ENCODE measurements around the gene RBMX.
A peak's percentile ranks its signal among the peaks of the same experiment; 100 is the strongest.
"Not testable (repeated sequence)": the region's sequence is repeated elsewhere in the genome, so short reads cannot be mapped to it uniquely, and the experiment has no call there.

The RBMX gene

DNA sequence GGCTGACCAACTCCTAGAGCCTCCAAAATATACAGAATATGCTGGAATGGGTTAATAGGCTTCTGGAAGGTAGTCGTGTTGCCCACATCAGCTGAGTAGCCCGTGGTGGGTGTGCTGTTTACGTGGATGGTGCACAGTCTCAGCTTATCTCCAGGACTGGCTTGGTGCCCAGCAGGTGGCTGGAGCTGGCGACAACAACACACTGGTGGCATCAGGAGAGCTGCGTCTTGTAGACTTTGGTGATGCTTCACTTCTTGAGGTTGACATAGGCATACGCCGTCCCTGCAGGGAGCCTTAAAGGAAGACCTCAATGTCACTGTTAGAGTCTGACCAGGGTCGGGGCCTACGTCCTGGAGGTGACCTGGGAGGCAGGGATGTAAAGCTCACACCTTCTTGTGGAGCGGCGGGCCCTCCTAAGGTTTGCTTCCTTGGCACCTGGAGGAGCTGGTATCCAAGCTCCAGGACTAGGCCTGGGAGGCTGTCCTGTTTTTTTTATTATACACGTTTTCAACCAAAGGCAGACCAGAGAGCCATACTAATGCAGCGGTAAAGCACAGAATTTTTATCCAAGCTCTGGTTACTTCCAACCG is 26.5 kb upstream of the RBMX start:
- Histone ChIP-seq H3K9me3 (ENCODE audit: control insufficient read depth in 2 of 2, low read length in 2 of 2) (no peaks in the 10 kb centered on the region), H3K27me3 (ENCODE audit: control insufficient read depth in 1 of 2, insufficient read depth in 2 of 2, low read length in 2 of 2) (no peaks in the 10 kb centered on the region), H3K27ac (ENCODE audit: low read length) (no peak overlapping the region), H3K9ac (ENCODE audit: low read length in 2 of 2) (no peak overlapping the region), H3K4me1 (ENCODE audit: control insufficient read depth, insufficient read depth, low read length) (no peaks in the 10 kb centered on the region), H3K36me3 (ENCODE audit: control insufficient read depth in 2 of 2, insufficient read depth in 2 of 2, low read length in 2 of 2) (no peaks in the 10 kb centered on the region), H3K4me3 (ENCODE audit: low read length in 2 of 2) (no peak overlapping the region)

DNA sequence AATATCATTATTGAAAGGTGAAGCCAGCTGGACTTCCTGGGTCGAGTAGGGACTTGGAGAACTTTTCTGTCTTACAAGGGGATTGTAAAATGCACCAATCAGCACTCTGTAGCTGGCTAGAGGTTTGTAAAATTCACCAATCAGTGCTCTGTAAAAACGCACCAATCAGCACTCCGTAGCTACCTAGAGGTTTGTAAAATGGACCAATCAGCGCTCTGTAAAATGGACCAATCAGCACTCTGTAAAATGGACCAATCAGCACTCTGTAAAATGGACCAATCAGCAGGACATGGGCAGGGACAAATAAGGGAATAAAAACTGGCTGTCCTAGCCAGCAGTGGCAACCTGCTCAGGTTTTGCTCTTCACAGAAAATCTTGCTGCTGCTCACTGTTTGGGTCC is 23.5 kb upstream of the RBMX start:
- H3K9me3 ChIP-seq (ENCODE audit: control insufficient read depth in 2 of 2, low read length in 2 of 2); H3K27ac ChIP-seq (ENCODE audit: low read length); H3K4me3 ChIP-seq (ENCODE audit: low read length in 2 of 2); H3K4me1 ChIP-seq (ENCODE audit: control insufficient read depth, insufficient read depth, low read length); H3K9ac ChIP-seq (ENCODE audit: low read length in 2 of 2); H3K36me3 ChIP-seq (ENCODE audit: control insufficient read depth in 2 of 2, insufficient read depth in 2 of 2, low read length in 2 of 2); H3K27me3 ChIP-seq (ENCODE audit: control insufficient read depth in 1 of 2, insufficient read depth in 2 of 2, low read length in 2 of 2): not testable (repeated sequence)

DNA sequence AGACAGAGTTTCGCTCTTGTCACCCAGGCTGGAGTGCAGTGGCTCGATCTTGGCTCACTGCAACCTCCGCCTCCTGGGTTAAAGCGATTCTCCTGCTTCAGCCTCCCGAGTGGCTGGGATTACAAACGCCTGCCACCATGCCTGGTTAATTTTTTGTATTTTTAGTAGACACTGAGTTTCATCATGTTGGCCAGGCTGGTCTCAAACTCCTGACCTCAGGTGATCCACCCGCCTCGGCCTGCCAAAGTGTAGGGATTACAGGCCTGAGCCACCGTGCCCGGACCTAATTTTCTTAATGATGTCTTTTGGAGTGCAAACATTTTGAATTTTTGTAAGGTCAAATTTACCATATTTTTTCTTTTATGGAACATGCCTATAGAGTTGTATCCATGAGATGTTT is 19.5 kb upstream of the RBMX start:
- H3K4me3 ChIP-seq (ENCODE audit: low read length in 2 of 2); H3K27ac ChIP-seq (ENCODE audit: low read length); H3K4me1 ChIP-seq (ENCODE audit: control insufficient read depth, insufficient read depth, low read length); H3K9ac ChIP-seq (ENCODE audit: low read length in 2 of 2); H3K27me3 ChIP-seq (ENCODE audit: control insufficient read depth in 1 of 2, insufficient read depth in 2 of 2, low read length in 2 of 2); H3K9me3 ChIP-seq (ENCODE audit: control insufficient read depth in 2 of 2, low read length in 2 of 2); H3K36me3 ChIP-seq (ENCODE audit: control insufficient read depth in 2 of 2, insufficient read depth in 2 of 2, low read length in 2 of 2): not testable (repeated sequence)

DNA sequence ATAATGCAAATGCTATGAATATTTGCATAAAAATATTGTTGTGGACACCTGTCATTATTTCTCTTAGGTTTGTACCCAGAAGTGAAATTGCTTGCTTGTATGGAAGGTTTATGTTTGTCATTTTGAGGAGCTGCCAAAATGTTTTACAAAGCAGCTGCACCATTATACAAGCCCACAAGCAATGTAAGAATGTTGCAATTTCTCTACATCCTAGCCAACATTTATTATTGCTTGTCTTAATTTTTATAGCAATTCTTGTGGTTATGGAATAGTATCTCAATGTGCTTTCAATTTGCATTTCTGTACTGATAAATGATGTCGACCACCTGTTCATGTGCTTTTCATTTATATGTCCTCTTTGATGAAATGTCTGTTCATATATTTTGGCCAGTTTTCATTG is 18.7 kb upstream of the RBMX start:
- Histone ChIP-seq H3K4me1 (ENCODE audit: control insufficient read depth, insufficient read depth, low read length) (no peaks in the 10 kb centered on the region), H3K27ac (ENCODE audit: low read length) (no peak overlapping the region), H3K9me3 (ENCODE audit: control insufficient read depth in 2 of 2, low read length in 2 of 2) (no peaks in the 10 kb centered on the region), H3K4me3 (ENCODE audit: low read length in 2 of 2) (no peak overlapping the region), H3K27me3 (ENCODE audit: control insufficient read depth in 1 of 2, insufficient read depth in 2 of 2, low read length in 2 of 2) (no peaks in the 10 kb centered on the region), H3K9ac (ENCODE audit: low read length in 2 of 2) (no peak overlapping the region), H3K36me3 (ENCODE audit: control insufficient read depth in 2 of 2, insufficient read depth in 2 of 2, low read length in 2 of 2) (no peaks in the 10 kb centered on the region)

DNA sequence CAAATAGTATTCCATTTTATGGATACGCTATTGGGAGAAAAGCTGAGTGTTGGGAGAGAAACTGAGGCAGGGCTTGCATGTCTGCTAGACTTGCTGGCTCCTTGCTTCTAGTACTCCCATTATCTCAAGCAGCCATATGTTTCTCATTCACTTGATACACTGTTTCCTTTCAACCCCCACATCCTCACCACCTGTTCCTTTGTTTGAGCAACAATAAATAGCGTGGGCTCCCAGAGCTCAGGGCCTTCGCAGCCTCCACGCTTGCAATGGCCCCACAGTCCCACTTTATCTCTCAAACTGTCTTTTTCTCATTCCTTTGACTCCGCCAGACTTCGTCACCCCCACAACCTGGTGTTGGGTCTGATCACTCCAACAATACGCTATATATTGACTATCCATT is 18.2 kb upstream of the RBMX start:
- not testable (repeated sequence) for H3K9me3 ChIP-seq (ENCODE audit: control insufficient read depth in 2 of 2, low read length in 2 of 2); H3K27me3 ChIP-seq (ENCODE audit: control insufficient read depth in 1 of 2, insufficient read depth in 2 of 2, low read length in 2 of 2); H3K36me3 ChIP-seq (ENCODE audit: control insufficient read depth in 2 of 2, insufficient read depth in 2 of 2, low read length in 2 of 2); H3K27ac ChIP-seq (ENCODE audit: low read length); H3K4me1 ChIP-seq (ENCODE audit: control insufficient read depth, insufficient read depth, low read length); H3K9ac ChIP-seq (ENCODE audit: low read length in 2 of 2); H3K4me3 ChIP-seq (ENCODE audit: low read length in 2 of 2)

DNA sequence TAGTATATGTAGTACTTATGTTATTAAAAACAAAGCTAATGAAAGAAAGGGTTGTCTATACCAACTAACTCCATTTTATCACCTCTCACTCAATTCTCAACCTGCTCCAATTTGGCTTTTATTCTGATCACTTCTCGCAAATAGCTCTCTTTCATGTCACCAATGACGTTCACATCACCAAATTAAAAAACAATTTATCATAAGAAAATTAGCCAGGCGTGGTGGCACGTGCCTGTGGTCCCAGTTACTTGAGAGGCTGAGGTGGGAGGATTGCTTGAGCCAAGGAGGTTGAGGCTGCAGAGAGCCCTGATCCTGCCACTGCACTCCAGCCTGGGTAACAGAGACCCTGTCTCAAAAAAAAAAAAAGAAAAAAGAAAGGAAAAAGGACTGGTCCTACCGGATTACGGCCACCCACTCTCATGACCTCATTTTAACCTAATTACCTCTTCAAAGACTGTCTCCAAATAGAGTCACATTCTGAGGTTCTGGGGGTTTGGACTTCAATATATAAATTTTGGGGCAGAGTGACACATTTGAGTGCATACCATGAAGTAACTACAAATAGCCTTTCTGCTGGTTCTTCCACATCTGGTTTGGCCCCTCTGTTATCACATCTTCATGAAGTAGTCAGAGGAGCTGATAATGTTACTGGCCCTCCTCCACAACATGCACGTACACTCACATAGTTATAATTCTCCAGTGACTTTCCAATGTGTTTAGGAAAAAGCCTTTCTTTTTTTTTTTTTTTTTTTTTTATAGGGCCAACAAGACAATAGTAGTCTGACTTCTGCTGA is 15.8 kb upstream of the RBMX start:
- no peaks in the 10 kb centered on the region for H3K27me3 ChIP-seq (ENCODE audit: control insufficient read depth in 1 of 2, insufficient read depth in 2 of 2, low read length in 2 of 2)
- no peaks in the 10 kb centered on the region for H3K36me3 ChIP-seq (ENCODE audit: control insufficient read depth in 2 of 2, insufficient read depth in 2 of 2, low read length in 2 of 2)
- H3K9ac ChIP-seq (ENCODE audit: low read length in 2 of 2), result no peak overlapping the region
- no peaks in the 10 kb centered on the region for H3K9me3 ChIP-seq (ENCODE audit: control insufficient read depth in 2 of 2, low read length in 2 of 2)
- H3K27ac ChIP-seq (ENCODE audit: low read length), result no peak overlapping the region
- H3K4me3 ChIP-seq (ENCODE audit: low read length in 2 of 2), result no peak overlapping the region
- no peaks in the 10 kb centered on the region for H3K4me1 ChIP-seq (ENCODE audit: control insufficient read depth, insufficient read depth, low read length)

DNA sequence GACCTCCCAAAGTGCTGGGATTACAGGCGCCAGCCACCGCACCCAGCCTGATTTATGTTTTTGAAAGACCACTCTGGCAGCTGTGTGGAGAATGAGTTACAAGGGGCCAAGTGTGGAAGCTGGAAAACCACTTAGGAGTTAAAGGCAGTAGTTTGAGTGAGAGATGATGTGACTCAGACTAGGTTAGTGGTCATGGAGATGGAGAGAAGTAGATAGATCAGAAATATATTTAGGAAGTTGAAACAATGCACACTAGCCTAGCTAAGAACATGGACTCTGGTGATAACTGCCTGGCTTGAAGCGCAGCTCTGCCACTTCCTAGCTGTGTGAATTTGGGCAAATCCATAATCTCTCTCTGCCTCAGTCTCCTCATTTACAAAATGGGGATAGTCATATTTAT is 11.9 kb upstream of the RBMX start:
- H3K27me3 ChIP-seq (ENCODE audit: control insufficient read depth in 1 of 2, insufficient read depth in 2 of 2, low read length in 2 of 2), result no peaks in the 10 kb centered on the region
- no peak overlapping the region for H3K27ac ChIP-seq (ENCODE audit: low read length)
- H3K4me1 ChIP-seq (ENCODE audit: control insufficient read depth, insufficient read depth, low read length), result no peaks in the 10 kb centered on the region
- H3K9me3 ChIP-seq (ENCODE audit: control insufficient read depth in 2 of 2, low read length in 2 of 2), result no peaks in the 10 kb centered on the region
- H3K9ac ChIP-seq (ENCODE audit: low read length in 2 of 2), result no peak overlapping the region
- H3K36me3 ChIP-seq (ENCODE audit: control insufficient read depth in 2 of 2, insufficient read depth in 2 of 2, low read length in 2 of 2), result no peaks in the 10 kb centered on the region
- H3K4me3 ChIP-seq (ENCODE audit: low read length in 2 of 2), result no peak overlapping the region

DNA sequence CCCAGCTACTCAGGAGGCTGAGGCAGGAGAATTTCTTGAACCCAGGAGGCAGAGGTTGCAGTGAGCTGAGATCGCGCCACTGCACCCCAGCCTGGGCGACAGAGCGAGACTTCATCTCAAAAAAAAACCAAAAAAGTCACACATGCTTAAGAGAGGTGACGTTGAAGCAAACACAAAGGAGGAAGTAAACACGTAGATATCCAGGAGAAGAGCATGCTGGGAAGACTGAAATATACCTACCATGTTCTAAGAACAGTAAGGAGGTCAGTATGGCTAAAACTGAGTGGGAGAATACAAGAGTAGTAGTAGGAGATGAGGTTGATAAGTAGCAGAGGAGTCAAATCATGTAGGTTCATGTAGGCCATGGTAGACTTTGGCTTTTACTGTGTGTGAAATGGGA is 10.1 kb upstream of the RBMX start:
- H3K4me3 ChIP-seq (ENCODE audit: low read length in 2 of 2); H3K36me3 ChIP-seq (ENCODE audit: control insufficient read depth in 2 of 2, insufficient read depth in 2 of 2, low read length in 2 of 2); H3K9ac ChIP-seq (ENCODE audit: low read length in 2 of 2); H3K27ac ChIP-seq (ENCODE audit: low read length); H3K27me3 ChIP-seq (ENCODE audit: control insufficient read depth in 1 of 2, insufficient read depth in 2 of 2, low read length in 2 of 2); H3K9me3 ChIP-seq (ENCODE audit: control insufficient read depth in 2 of 2, low read length in 2 of 2); H3K4me1 ChIP-seq (ENCODE audit: control insufficient read depth, insufficient read depth, low read length): not testable (repeated sequence)

DNA sequence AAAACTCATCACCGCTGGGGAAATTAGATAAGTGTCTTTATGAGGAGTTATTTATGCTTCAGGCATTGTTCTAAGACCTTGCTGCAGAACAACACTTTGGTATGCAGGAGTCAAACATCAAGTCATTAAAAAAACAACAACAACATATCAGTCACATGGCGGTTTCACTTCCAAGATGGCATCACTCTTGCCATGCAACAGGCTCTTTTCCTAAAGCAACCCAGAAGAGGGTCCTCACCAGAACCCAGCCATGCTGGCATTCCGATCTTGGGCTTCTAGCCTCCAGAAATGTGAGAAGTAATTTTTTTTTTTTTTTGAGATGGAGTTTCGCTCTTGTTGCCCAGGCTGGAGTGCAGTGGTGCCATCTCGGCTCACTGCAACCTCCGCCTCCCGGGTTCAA is 8.7 kb upstream of the RBMX start:
- no peaks in the 10 kb centered on the region for H3K36me3 ChIP-seq (ENCODE audit: control insufficient read depth in 2 of 2, insufficient read depth in 2 of 2, low read length in 2 of 2)
- no peak overlapping the region for H3K4me3 ChIP-seq (ENCODE audit: low read length in 2 of 2)
- no peaks in the 10 kb centered on the region for H3K27me3 ChIP-seq (ENCODE audit: control insufficient read depth in 1 of 2, insufficient read depth in 2 of 2, low read length in 2 of 2)
- H3K4me1 ChIP-seq (ENCODE audit: control insufficient read depth, insufficient read depth, low read length), result no peaks in the 10 kb centered on the region
- no peaks in the 10 kb centered on the region for H3K9me3 ChIP-seq (ENCODE audit: control insufficient read depth in 2 of 2, low read length in 2 of 2)
- H3K9ac ChIP-seq (ENCODE audit: low read length in 2 of 2), result no peak overlapping the region
- H3K27ac ChIP-seq (ENCODE audit: low read length), result no peak overlapping the region

DNA sequence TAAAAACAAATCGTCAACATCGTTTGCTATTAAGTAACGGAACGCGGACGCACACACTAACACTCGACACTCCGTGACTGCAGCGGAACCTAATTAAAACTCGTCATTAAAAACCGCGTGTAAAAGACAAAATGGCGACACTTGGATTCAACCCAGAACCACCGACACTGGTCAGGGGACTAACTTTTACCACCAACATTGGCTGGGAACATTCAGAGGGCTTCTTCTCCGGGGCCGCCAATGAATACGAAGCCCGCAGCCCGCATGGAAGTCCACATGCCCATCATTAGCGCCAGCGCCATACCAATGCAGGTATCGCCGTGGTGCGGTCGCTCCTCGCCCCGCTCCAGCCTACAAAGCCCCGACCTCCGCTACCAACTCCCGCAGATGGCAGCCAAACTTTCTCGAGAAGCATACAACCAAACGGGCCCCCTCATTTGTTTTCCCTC is 498 bp downstream of the RBMX start:
- Histone ChIP-seq H3K9me3 (ENCODE audit: control insufficient read depth in 2 of 2, low read length in 2 of 2) (no peaks in the 10 kb centered on the region), H3K27me3 (ENCODE audit: control insufficient read depth in 1 of 2, insufficient read depth in 2 of 2, low read length in 2 of 2) (no peaks in the 10 kb centered on the region), H3K9ac (ENCODE audit: low read length in 2 of 2) (peak overlapping the region; percentile 95 to 97), H3K36me3 (ENCODE audit: control insufficient read depth in 2 of 2, insufficient read depth in 2 of 2, low read length in 2 of 2) (peaks cover 3 to 10% of the 10 kb centered on the region in 2 donors), H3K4me3 (ENCODE audit: low read length in 2 of 2) (peak overlapping the region; percentile 86 to 94), H3K27ac (ENCODE audit: low read length) (peak overlapping the region; percentile 91), H3K4me1 (ENCODE audit: control insufficient read depth, insufficient read depth, low read length) (no peaks in the 10 kb centered on the region)

DNA sequence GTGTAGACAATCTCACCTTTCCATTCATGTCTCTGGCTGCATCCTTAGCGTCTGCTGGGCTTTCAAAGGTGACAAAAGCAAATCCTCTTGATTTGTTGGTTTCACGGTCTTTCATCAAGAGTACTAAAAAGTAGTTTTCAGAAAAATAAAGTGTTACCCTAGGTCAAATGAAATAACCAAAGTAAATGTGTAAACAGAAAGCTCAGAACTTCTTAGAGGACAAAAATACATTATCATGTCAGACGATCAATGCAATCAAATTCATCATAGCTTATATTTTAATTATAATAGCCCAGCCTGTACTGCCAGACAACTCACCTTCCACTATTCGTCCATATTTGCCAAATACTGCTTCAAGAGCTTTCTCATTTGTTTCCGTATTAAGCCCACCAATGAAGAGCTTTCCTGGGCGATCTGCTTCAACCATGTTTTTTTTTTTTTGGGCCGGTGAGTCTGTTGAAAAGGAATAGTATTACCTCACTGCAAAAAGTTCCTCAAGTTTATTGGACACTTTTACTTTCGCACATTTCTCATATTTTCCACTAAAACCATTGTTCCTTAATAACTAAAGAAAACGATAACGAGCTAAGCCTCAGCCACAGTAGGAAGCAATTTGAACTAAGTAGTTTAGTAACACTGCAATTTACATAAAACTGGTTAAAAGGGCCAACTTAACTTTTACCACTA is 1.4 kb downstream of the RBMX start:
- Histone ChIP-seq H3K4me3 (ENCODE audit: low read length in 2 of 2) (peak overlapping the region; percentile 86 to 94), H3K4me1 (ENCODE audit: control insufficient read depth, insufficient read depth, low read length) (no peaks in the 10 kb centered on the region), H3K9ac (ENCODE audit: low read length in 2 of 2) (peak overlapping the region; percentile 95 to 97), H3K27me3 (ENCODE audit: control insufficient read depth in 1 of 2, insufficient read depth in 2 of 2, low read length in 2 of 2) (no peaks in the 10 kb centered on the region), H3K27ac (ENCODE audit: low read length) (peak overlapping the region; percentile 91), H3K9me3 (ENCODE audit: control insufficient read depth in 2 of 2, low read length in 2 of 2) (no peaks in the 10 kb centered on the region), H3K36me3 (ENCODE audit: control insufficient read depth in 2 of 2, insufficient read depth in 2 of 2, low read length in 2 of 2) (peaks cover 4 to 16% of the 10 kb centered on the region in 2 donors)

All from stomach smooth muscle (tissue), 2 donors.